HUES6 (cell line): ENCODE measurements around the gene MXD4.
"Not testable (repeated sequence)": the region's sequence is repeated elsewhere in the genome, so short reads cannot be mapped to it uniquely, and the experiment has no call there.

Experiments
- H3K27ac ChIP-seq: 2 replicates; pipeline ENCODE4 v1.7.0; 2013; ENCODE audit warnings: low read depth, mild to moderate bottlenecking, low read length, inconsistent platforms
- H3K27me3 ChIP-seq: 2 replicates; pipeline ENCODE4 v1.6.1; 2013; ENCODE audit warnings: low read length; ENCODE audit not compliant: control insufficient read depth, insufficient read depth
- H3K36me3 ChIP-seq: 2 replicates; pipeline ENCODE4 v1.6.1; 2013; ENCODE audit warnings: low read length; ENCODE audit not compliant: control insufficient read depth, insufficient read depth
- H3K4me1 ChIP-seq: 2 replicates; pipeline ENCODE4 v1.6.1; 2013; ENCODE audit warnings: low read length; ENCODE audit not compliant: control insufficient read depth, insufficient read depth
- H3K4me3 ChIP-seq: 2 replicates; pipeline ENCODE4 v1.5.1; 2013; ENCODE audit warnings: low read depth, low read length
- H3K9ac ChIP-seq: one replicate; pipeline ENCODE4 v1.6.1; 2013; ENCODE audit warnings: mild to moderate bottlenecking, low read length
- H3K9me3 ChIP-seq: 2 replicates; pipeline ENCODE4 v1.6.1; 2013; ENCODE audit warnings: low read depth, low read length; ENCODE audit not compliant: control insufficient read depth, insufficient read depth

MXD4 gene

GRCh38 chr4:2284161-2284933, 22.4 kb upstream of the MXD4 start:
- Histone ChIP-seq H3K27ac (no peak overlapping the region), H3K4me3 (no peak overlapping the region), H3K4me1 (no peaks in the 10 kb centered on the region)

DNA sequence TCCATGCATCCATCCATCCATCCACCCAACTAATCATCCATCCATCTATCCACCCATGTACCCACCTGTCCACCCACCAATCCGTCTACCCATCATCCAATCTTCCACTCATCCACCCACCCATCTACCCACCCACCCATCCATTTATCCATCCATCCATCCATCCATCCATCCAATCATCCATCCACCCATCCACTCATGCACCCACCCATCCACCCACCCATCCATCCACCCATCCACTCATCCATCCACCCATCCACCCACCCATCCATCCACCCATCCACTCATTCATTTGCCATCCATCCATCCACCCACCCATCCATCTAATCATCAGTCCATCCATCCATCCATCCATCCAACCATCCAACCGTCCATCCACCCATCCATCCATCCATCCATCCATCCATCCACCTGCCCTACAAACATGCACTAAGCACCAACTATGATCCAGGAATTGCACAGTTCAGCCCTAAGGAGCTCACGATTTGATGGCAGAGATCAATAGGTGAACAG, 21.3 kb upstream of the MXD4 start:
- Histone ChIP-seq H3K9ac (no peak overlapping the region), H3K27ac (no peak overlapping the region), H3K4me1 (no peaks in the 10 kb centered on the region), H3K36me3 (no peaks in the 10 kb centered on the region), H3K9me3 (no peaks in the 10 kb centered on the region), H3K27me3 (no peaks in the 10 kb centered on the region; the same call in 1 of the 2 replicates), H3K4me3 (no peak overlapping the region)

More at GRCh38 chr4:2284161-2284933, 22.4 kb upstream of the MXD4 start:
- Histone ChIP-seq H3K9ac (no peak overlapping the region), H3K9me3 (no peaks in the 10 kb centered on the region), H3K27me3 (no peaks in the 10 kb centered on the region; the same call in 1 of the 2 replicates), H3K36me3 (no peaks in the 10 kb centered on the region)

DNA sequence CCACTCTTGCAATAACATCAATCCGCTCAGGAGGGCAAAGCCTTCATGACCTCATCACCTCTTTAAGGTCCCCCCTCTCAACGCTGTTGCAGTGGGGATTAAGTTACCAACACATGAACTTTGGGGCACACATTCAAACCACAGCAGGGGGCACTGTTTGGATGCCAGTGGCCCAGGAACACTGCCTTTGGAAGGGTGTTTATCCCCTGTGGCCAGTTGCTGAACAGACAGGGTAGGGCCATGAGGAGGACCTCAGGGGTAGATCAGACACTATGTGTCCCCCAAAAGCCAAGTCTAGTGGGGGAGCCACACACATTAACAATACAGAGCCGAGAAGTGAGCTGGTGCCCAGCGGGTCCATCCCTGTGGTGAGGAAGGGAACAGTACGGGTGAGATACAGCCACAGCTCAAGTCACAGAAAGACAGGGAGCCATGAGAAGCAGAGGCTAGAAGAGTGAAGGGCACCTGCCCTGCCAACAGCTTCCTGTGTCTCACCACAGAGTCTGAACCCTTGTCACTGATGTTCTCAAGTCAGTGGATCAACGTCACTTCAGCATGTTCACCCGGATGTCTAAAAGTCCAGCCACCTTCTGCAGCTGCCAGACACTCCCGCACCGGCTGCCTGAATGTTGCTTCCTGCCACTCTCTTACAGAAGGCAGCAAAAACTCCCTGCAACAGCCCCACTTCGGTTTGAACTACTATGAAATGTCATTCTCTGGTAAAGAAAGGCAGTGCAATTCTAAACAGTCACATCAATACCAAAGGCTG, 19.9 kb upstream of the MXD4 start:
- no peaks in the 10 kb centered on the region for H3K9me3 ChIP-seq
- H3K9ac ChIP-seq: no peak overlapping the region
- no peak overlapping the region for H3K27ac ChIP-seq
- no peaks in the 10 kb centered on the region for H3K36me3 ChIP-seq
- H3K27me3 ChIP-seq: no peaks in the 10 kb centered on the region; the same call in 1 of the 2 replicates
- no peak overlapping the region for H3K4me3 ChIP-seq
- no peaks in the 10 kb centered on the region for H3K4me1 ChIP-seq

- Histone ChIP-seq H3K27ac (no peak overlapping the region), H3K4me1 (no peaks in the 10 kb centered on the region), H3K4me3 (no peak overlapping the region), H3K36me3 (no peaks in the 10 kb centered on the region), H3K27me3 (no peaks in the 10 kb centered on the region; the same call in 1 of the 2 replicates), H3K9me3 (no peaks in the 10 kb centered on the region), H3K9ac (no peak overlapping the region)
Observed at GRCh38 chr4:2280531-2281300, 18.8 kb upstream of the MXD4 start.

- H3K27me3 ChIP-seq: no peaks in the 10 kb centered on the region
- no peak overlapping the region for H3K9ac ChIP-seq
- no peaks in the 10 kb centered on the region for H3K36me3 ChIP-seq
Observed at GRCh38 chr4:2277956-2278355, 16.0 kb upstream of the MXD4 start.

DNA sequence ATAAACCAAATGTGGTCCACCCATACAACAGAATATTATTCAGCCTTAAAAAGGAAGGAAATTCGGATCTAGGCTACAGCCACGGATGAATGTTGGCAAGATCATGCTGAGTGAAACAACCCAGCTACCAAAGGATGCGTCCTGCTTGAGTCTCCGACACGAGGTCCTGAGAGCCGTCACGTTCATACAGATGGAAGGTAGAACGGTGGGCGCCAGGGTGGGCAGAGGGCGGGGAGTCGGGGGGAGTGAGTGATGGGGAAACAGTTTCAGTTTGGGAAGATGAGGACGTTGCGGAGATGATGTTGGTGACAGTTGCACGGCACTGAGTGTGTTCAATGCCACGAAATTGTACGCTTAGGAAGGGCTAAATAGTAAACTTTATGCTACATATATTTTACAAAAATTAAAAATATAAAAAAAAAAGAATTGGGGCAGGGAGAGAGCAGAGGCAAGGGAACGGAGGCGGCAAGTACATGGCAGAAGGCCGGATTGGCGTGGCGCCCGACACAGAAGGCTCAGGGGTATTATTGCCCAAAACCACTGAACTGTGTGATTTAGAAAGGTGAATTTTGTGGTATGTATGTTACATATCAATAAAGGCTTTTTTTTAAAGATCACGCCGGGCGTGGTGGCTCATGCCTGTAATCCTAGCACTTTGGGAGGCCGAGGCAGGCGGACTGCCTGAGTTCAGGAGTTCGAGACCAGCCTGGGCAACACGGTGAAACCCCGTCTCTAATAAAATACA, 14.8 kb upstream of the MXD4 start:
- Histone ChIP-seq H3K36me3 (no peaks in the 10 kb centered on the region), H3K27me3 (no peaks in the 10 kb centered on the region), H3K9ac (no peak overlapping the region), H3K4me3 (no peak overlapping the region), H3K27ac (no peak overlapping the region), H3K4me1 (no peaks in the 10 kb centered on the region), H3K9me3 (no peaks in the 10 kb centered on the region)

More at GRCh38 chr4:2277956-2278355, 16.0 kb upstream of the MXD4 start:
- no peaks in the 10 kb centered on the region for H3K4me1 ChIP-seq
- no peak overlapping the region for H3K27ac ChIP-seq
- no peak overlapping the region for H3K4me3 ChIP-seq
- H3K9me3 ChIP-seq: no peaks in the 10 kb centered on the region

DNA sequence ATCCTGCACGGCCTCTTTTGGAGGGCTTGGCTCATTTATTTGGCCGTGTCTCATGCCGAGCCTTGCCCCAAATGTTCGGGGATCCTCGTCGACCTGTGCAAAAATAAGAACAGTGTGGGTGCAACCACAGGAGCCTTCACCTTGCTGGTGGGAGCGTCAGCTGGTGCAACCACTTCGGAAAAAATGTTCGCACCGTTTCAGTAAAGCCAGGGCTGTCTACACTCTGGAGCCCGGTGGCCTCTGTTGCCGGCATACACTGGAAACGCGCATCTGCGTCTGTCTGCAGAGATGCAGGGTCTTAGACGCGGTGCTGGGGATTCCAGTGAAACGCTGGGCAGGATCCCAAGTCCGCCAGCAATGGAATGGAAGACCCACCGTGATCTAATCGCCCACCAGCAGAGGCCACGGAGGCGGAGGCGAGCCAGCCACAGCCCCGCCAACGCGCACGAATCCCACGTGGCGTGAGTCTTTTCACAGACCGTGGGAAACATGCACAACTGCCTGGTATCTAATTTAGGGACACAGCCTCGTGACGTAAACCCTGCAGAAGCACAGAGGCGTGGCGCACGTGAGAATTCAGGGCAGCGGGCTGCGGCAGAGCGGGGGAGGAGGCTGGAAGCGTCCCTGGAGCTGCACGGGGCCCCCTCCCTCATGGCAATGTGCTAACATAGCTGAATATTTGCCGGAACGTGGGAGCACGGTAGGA, 13.8 kb upstream of the MXD4 start:
- Histone ChIP-seq H3K36me3 (no peaks in the 10 kb centered on the region), H3K4me1 (no peaks in the 10 kb centered on the region), H3K9me3 (no peaks in the 10 kb centered on the region), H3K4me3 (no peak overlapping the region), H3K27ac (no peak overlapping the region), H3K27me3 (no peaks in the 10 kb centered on the region), H3K9ac (no peak overlapping the region)

DNA sequence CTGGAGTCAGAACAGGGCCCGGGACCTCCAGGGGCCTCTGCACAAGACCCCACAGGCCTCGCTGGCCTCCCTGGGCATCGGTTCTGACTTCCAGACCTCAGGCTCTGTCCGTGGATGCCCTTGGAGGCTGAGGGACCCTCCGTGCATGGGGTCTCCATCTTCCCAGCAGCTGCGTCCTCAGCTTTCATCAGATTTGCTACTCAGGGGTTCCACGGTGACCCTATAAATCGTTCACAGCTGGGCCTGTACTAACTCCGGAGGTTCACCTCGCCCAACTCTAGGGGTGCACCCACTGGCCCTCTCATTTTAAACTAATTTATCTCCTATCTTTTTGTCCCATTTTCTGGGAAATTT, 13.1 kb upstream of the MXD4 start:
- H3K4me1 ChIP-seq, H3K4me3 ChIP-seq, H3K27ac ChIP-seq, H3K36me3 ChIP-seq, H3K27me3 ChIP-seq, H3K9ac ChIP-seq, H3K9me3 ChIP-seq: not testable (repeated sequence)

DNA sequence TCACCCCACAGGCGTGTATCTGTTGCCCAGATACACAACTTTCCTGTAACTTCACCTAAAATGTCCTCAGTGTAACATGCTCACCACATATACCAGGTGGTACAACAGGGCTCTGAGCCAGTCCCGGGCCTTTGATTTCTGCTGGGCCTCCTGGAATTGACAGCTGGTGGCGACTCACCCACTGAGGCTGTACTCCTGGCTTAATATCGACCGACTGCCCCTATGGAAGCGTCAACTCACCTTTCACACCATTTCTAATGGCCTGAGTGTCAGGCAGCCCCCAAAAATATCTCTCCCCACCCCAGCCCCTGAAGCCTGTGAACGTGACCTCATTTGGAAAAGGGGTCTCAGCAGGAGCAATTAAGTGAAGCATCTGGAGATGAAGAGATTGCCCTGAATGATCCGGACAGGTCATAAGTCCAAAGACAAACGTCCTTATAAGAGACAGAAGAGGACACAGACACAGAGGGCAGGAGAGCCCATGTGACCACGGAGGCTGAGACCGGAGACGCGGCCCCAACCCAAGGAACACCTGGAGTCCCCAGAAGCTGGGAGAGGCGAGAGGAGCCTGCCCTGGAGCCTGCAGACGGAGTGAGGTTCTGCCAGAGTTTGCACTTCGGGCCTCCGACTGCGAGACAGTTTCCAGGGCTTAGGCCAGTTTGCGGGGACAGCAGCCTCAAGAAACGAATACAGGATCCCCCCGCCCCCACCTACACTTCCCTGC, 12.6 kb upstream of the MXD4 start:
- Histone ChIP-seq H3K9ac (no peak overlapping the region), H3K27ac (no peak overlapping the region), H3K27me3 (no peaks in the 10 kb centered on the region), H3K36me3 (no peaks in the 10 kb centered on the region), H3K9me3 (no peaks in the 10 kb centered on the region), H3K4me1 (peaks cover under 1% of the 10 kb centered on the region; the same call in 1 of the 2 replicates), H3K4me3 (no peak overlapping the region)
